ENCODE data around the gene KCNQ5.

The KCNQ5 gene

DNA sequence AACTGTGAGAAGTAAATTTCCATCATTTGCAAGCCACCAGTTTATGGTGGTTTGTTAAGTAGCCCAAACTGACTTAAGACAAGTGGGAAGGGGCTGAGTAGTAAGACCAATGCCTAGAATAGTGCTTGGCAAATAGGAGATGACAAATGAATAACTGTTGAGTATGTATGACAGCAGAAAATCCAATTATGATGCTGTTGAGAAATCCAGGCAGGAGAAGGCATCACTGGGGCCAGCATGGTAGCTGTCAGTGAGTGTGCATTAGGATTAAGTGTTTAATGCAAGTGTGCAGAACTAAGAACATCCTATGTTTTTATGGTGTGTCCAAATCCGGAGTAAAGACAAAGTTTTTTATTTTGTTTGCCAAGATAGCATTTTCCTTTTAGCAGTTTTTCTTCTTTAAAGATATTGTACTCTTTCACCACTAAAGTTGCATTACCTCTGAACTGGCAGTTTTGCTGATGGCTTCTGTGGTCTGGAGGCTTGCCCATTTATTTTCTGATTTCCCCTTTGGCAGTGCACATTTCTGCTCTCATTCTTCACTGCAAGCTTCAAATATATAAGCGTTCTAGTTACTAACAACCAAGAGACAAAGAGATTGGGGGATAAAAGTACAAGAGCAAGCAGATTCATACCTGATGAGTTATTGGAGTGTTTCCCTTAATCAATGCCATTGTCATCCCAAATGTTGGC is 289.7 kb downstream of the KCNQ5 start:
- no peak overlapping the region for H3K4me3 ChIP-seq (ENCODE audit: low read length)
- H3K4me1 ChIP-seq (ENCODE audit: control insufficient read depth, insufficient read depth, low read length), result no peaks in the 10 kb centered on the region
- H3K9me3 ChIP-seq (ENCODE audit: control insufficient read depth, low read length), result no peaks in the 10 kb centered on the region
- no peaks in the 10 kb centered on the region for H3K36me3 ChIP-seq (ENCODE audit: control insufficient read depth, insufficient read depth, low read length)
- H3K9ac ChIP-seq (ENCODE audit: low read length), result no peak overlapping the region
- H3K27me3 ChIP-seq (ENCODE audit: control insufficient read depth, insufficient read depth, low read length), result no peaks in the 10 kb centered on the region

- H3K4me1 ChIP-seq (ENCODE audit: control insufficient read depth, insufficient read depth, low read length), result no peaks in the 10 kb centered on the region
- no peak overlapping the region for H3K4me3 ChIP-seq (ENCODE audit: low read length)
- H3K27me3 ChIP-seq (ENCODE audit: control insufficient read depth, insufficient read depth, low read length), result no peaks in the 10 kb centered on the region
- H3K36me3 ChIP-seq (ENCODE audit: control insufficient read depth, insufficient read depth, low read length), result no peaks in the 10 kb centered on the region
- H3K9me3 ChIP-seq (ENCODE audit: control insufficient read depth, low read length), result no peaks in the 10 kb centered on the region
- H3K9ac ChIP-seq (ENCODE audit: low read length), result no peak overlapping the region
Observed at GRCh38 chr6:72913797-72914196, 291.9 kb downstream of the KCNQ5 start.

GRCh38 chr6:72916298-72916697 is 294.4 kb downstream of the KCNQ5 start:
- Histone ChIP-seq H3K27me3 (ENCODE audit: control insufficient read depth, insufficient read depth, low read length) (no peaks in the 10 kb centered on the region), H3K9ac (ENCODE audit: low read length) (no peak overlapping the region), H3K4me1 (ENCODE audit: control insufficient read depth, insufficient read depth, low read length) (no peaks in the 10 kb centered on the region), H3K9me3 (ENCODE audit: control insufficient read depth, low read length) (no peaks in the 10 kb centered on the region), H3K36me3 (ENCODE audit: control insufficient read depth, insufficient read depth, low read length) (no peaks in the 10 kb centered on the region), H3K4me3 (ENCODE audit: low read length) (no peak overlapping the region)

DNA sequence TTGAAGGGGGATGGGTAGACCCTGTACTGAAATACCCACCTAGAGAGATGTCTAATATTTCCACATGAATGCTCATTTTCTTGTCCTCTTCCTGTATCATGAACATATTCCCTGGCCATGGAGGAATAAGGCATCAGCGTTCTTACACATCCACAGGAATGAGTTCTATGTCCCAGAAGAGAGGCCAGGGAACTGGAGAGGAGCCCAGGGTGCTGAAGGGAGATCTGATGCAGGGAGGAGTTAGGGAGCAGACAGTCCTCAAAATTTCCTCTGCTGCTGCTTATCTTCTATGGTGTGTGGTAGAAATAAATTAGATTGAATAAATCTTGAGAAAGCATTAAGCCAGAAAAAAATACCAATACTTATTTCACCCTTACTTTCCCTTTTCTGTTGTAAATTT is 295.0 kb downstream of the KCNQ5 start:
- Histone ChIP-seq H3K4me3 (ENCODE audit: low read length) (no peak overlapping the region), H3K36me3 (ENCODE audit: control insufficient read depth, insufficient read depth, low read length) (no peaks in the 10 kb centered on the region), H3K9ac (ENCODE audit: low read length) (no peak overlapping the region), H3K4me1 (ENCODE audit: control insufficient read depth, insufficient read depth, low read length) (no peaks in the 10 kb centered on the region), H3K9me3 (ENCODE audit: control insufficient read depth, low read length) (no peaks in the 10 kb centered on the region), H3K27me3 (ENCODE audit: control insufficient read depth, insufficient read depth, low read length) (no peaks in the 10 kb centered on the region)

DNA sequence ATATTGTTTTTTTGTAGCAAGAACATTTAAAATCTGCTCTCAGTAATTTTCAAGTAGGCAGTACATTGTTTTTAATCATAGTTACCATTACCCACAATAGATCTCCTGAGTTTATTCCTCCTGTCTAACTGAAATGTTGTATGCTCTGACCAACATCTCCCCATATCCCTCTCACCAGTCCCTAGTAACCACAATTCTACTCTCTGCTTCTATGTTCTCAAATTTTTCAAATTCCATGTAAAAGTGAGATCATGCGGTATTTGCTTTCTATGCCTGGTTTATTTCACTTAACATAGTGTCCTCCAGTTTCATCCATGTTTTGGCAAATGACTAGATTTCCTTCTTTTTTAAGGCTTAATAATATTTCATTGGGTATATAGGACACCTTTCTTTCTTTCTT is 300.5 kb downstream of the KCNQ5 start:
- no peak overlapping the region for H3K4me3 ChIP-seq (ENCODE audit: low read length)
- no peaks in the 10 kb centered on the region for H3K4me1 ChIP-seq (ENCODE audit: control insufficient read depth, insufficient read depth, low read length)
- no peaks in the 10 kb centered on the region for H3K27me3 ChIP-seq (ENCODE audit: control insufficient read depth, insufficient read depth, low read length)
- H3K9ac ChIP-seq (ENCODE audit: low read length), result no peak overlapping the region
- no peaks in the 10 kb centered on the region for H3K9me3 ChIP-seq (ENCODE audit: control insufficient read depth, low read length)
- H3K36me3 ChIP-seq (ENCODE audit: control insufficient read depth, insufficient read depth, low read length), result no peaks in the 10 kb centered on the region

DNA sequence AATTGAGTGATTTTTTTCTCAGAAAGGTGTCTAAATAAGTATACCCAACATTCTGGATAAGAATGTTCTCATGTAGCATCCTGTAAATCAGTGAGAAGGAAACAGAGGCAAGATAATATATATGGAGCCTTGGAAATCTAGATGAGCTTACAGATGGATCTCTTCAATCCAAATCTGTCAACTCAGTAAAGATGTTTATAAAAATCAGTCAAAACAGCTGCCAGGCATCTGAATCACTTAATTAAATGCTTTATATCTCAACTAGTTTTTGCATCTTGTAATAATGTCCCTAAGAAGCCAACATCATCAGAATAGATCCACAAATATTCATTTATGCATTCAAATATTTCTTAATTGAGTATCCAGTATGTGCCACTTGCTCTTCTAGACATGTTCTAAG is 303.3 kb downstream of the KCNQ5 start:
- H3K4me3 ChIP-seq (ENCODE audit: low read length), result no peak overlapping the region
- no peak overlapping the region for H3K9ac ChIP-seq (ENCODE audit: low read length)
- no peaks in the 10 kb centered on the region for H3K27me3 ChIP-seq (ENCODE audit: control insufficient read depth, insufficient read depth, low read length)
- no peaks in the 10 kb centered on the region for H3K36me3 ChIP-seq (ENCODE audit: control insufficient read depth, insufficient read depth, low read length)
- no peaks in the 10 kb centered on the region for H3K4me1 ChIP-seq (ENCODE audit: control insufficient read depth, insufficient read depth, low read length)
- H3K9me3 ChIP-seq (ENCODE audit: control insufficient read depth, low read length), result no peaks in the 10 kb centered on the region

DNA sequence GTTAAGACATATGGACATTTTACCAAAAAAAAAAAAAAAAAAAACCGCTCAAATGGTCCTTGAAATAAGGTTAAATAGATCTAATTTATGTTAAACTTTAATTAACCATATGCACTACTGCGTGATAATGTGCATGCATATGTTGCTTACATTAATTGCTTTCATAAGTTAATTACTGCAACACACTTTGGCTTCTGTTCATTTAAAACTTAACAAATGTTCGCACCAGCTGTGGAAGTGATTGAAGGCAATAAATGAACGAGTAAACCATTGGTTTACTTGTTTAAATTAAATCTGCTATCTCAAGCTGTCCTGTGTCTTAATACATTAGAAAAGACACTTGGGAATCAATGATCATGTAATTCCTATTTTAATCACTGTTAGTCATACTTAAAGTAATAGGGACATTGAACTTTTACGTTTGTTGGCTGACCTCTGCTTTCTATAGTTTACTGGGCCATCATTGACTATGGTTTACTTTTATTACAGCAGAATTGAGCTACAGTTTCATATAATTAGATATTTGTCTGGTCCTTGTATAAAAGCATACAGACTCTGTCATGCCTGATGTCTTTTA is 308.8 kb downstream of the KCNQ5 start:
- Histone ChIP-seq H3K4me3 (ENCODE audit: low read length) (no peak overlapping the region), H3K4me1 (ENCODE audit: control insufficient read depth, insufficient read depth, low read length) (no peaks in the 10 kb centered on the region), H3K9ac (ENCODE audit: low read length) (no peak overlapping the region), H3K36me3 (ENCODE audit: control insufficient read depth, insufficient read depth, low read length) (no peaks in the 10 kb centered on the region), H3K27me3 (ENCODE audit: control insufficient read depth, insufficient read depth, low read length) (no peaks in the 10 kb centered on the region), H3K9me3 (ENCODE audit: control insufficient read depth, low read length) (no peaks in the 10 kb centered on the region)

- Histone ChIP-seq H3K9me3 (ENCODE audit: control insufficient read depth, low read length) (no peaks in the 10 kb centered on the region), H3K9ac (ENCODE audit: low read length) (no peak overlapping the region), H3K36me3 (ENCODE audit: control insufficient read depth, insufficient read depth, low read length) (no peaks in the 10 kb centered on the region), H3K27me3 (ENCODE audit: control insufficient read depth, insufficient read depth, low read length) (no peaks in the 10 kb centered on the region), H3K4me1 (ENCODE audit: control insufficient read depth, insufficient read depth, low read length) (no peaks in the 10 kb centered on the region), H3K4me3 (ENCODE audit: low read length) (no peak overlapping the region)
Observed at GRCh38 chr6:72931325-72931887, 309.5 kb downstream of the KCNQ5 start.

DNA sequence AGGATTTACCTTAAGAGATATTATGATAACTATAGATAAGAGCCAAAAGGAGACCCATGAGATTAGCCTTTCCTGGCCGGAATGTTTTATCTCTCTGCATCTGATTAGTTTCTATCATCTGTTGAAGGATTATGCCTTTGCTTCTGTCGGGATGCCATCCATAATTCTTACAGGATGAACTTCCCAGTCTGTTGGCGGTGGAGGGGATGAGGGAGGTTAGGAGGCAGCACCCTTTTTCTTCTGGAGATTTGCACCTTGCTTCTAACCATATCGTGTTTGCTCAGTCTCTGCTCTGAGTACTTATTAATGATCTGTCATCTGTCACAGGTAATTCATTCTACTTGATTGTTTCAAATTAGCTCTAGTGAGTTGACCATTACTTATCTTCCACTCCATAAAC is 311.4 kb downstream of the KCNQ5 start:
- Histone ChIP-seq H3K9me3 (ENCODE audit: control insufficient read depth, low read length) (no peaks in the 10 kb centered on the region), H3K9ac (ENCODE audit: low read length) (no peak overlapping the region), H3K36me3 (ENCODE audit: control insufficient read depth, insufficient read depth, low read length) (no peaks in the 10 kb centered on the region), H3K4me3 (ENCODE audit: low read length) (no peak overlapping the region), H3K4me1 (ENCODE audit: control insufficient read depth, insufficient read depth, low read length) (no peaks in the 10 kb centered on the region), H3K27me3 (ENCODE audit: control insufficient read depth, insufficient read depth, low read length) (no peaks in the 10 kb centered on the region)

DNA sequence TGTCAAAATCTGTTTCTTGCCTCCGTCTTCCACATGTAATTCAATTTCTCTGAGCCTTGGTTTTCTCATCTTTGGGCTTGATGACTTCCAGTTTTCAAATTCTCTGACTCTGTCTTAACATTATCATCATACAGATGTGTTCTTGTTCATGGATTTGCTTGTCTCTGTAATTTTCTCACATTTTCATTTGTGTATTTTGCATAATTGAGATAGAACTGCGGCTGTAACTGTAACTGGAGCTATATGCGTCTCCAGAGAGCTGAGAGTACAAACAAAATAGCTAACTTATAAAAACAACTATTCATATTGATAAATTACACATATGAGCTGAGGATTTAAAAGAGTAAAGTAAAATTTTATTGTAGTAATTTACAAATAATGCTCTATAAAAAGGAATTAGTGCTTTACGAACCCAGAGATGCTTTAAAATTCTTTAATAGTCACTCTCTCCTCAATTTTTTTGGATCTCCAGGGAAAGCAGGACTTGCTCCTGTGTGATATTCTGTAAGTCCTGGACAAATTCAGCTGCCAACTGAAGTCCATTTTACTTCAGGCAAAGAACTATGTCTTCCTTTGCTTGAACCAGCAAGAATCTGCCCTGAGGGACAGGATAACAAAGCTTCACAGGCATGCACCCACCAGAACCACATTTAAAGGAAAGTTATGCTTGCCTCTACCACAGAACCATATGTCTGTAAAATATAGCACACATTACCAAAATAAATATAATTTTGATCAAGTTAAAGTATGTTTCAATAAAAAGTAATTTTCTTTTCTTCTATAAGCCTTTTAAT is 315.1 kb downstream of the KCNQ5 start:
- Histone ChIP-seq H3K36me3 (ENCODE audit: control insufficient read depth, insufficient read depth, low read length) (no peaks in the 10 kb centered on the region), H3K4me3 (ENCODE audit: low read length) (no peak overlapping the region), H3K27me3 (ENCODE audit: control insufficient read depth, insufficient read depth, low read length) (no peaks in the 10 kb centered on the region), H3K9ac (ENCODE audit: low read length) (no peak overlapping the region), H3K9me3 (ENCODE audit: control insufficient read depth, low read length) (no peaks in the 10 kb centered on the region), H3K4me1 (ENCODE audit: control insufficient read depth, insufficient read depth, low read length) (peaks cover 9% of the 10 kb centered on the region)

- H3K9me3 ChIP-seq (ENCODE audit: control insufficient read depth, low read length), result no peaks in the 10 kb centered on the region
- no peaks in the 10 kb centered on the region for H3K36me3 ChIP-seq (ENCODE audit: control insufficient read depth, insufficient read depth, low read length)
- H3K9ac ChIP-seq (ENCODE audit: low read length), result no peak overlapping the region
- no peaks in the 10 kb centered on the region for H3K27me3 ChIP-seq (ENCODE audit: control insufficient read depth, insufficient read depth, low read length)
- H3K4me3 ChIP-seq (ENCODE audit: low read length), result no peak overlapping the region
- H3K4me1 ChIP-seq (ENCODE audit: control insufficient read depth, insufficient read depth, low read length), result peaks cover 9% of the 10 kb centered on the region
Observed at GRCh38 chr6:72938104-72938503, 316.2 kb downstream of the KCNQ5 start.

DNA sequence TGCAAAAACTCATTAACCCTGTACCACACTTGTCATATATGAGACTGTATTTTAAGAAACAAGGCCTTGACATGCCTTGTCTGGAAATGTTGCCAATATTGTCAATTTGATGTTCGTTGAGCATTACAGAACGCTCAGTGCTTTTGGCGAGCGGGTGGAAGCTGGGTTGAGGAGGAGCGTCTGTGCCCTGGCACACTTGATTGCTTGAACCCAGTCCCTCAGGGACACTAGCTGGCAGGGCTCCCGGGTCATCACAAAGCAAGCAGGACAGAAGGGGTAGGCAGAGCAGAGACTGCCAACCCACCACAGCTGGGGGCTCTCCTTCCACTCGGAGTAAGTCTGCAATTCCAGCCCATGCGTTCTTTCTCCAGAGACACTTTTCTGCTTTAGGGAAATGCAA is 317.1 kb downstream of the KCNQ5 start:
- no peaks in the 10 kb centered on the region for H3K9me3 ChIP-seq (ENCODE audit: control insufficient read depth, low read length)
- no peaks in the 10 kb centered on the region for H3K36me3 ChIP-seq (ENCODE audit: control insufficient read depth, insufficient read depth, low read length)
- no peak overlapping the region for H3K4me3 ChIP-seq (ENCODE audit: low read length)

More for the DNA sequence above, 317.1 kb downstream of the KCNQ5 start:
- H3K27me3 ChIP-seq (ENCODE audit: control insufficient read depth, insufficient read depth, low read length), result no peaks in the 10 kb centered on the region
- peaks cover 9% of the 10 kb centered on the region for H3K4me1 ChIP-seq (ENCODE audit: control insufficient read depth, insufficient read depth, low read length)
- H3K9ac ChIP-seq (ENCODE audit: low read length), result no peak overlapping the region
